Right lobe of liver (tissue), 4 donors: ENCODE results near the gene LYPD6.

Source experiments
- POLR2A ChIP-seq: fragments of 450-650 bp; IDR thresholded peaks from one replicate; pipeline ENCODE4 v1.6.1; 2017; ENCODE audit warnings: antibody characterized with exemption, mild to moderate bottlenecking
- TF ChIP-seq, protein P1 (sequence below), 4 donors: fragments of 200-600 bp in 3 of 4; fragments of 450-650 bp in 1 of 4; IDR thresholded peaks; one replicate each; pipeline versions ENCODE4 v1.5.1 to v1.8.0; 2016 to 2022; ENCODE audit warnings: antibody characterized with exemption in 4 of 4, mild to moderate bottlenecking in 2 of 4
- donor health status: DM: no; HTN: no; CAD: no.
- donor health status: DM: no; HTN: no; CAD: no.
- donor health status: DM: no; HTN: yes; CAD: no.

DNA sequence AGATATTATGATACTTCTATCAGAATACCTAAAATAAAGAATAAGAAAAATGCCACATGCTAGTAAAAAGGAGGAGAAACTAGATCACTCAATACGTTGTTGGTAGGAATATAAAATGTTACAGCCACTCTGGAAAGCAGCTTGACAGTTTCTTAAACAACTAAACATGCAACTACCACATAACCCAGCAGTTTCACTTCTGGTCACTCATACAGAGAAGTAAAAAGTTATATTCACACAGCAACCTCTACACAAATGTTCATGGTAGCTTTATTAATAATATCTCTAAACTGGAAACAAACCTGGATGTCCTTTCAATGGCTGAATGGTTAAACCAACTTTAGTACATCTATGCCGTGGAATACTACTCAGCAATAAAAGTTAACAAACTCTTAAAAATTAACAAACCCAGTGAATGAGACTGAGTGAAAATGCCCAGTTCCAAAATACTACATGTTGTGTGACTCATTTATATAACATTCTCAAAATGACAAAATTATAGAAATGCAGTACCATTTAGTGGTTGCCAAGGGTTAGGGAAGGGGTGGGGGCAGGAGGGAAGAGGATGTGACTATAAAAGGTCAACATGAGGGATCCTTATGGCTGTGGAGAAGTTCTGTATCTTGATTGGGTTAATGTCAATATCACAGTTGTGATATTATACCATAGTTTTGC, 133.1 kb downstream of the LYPD6 start:
- TF ChIP-seq, protein P1, sequence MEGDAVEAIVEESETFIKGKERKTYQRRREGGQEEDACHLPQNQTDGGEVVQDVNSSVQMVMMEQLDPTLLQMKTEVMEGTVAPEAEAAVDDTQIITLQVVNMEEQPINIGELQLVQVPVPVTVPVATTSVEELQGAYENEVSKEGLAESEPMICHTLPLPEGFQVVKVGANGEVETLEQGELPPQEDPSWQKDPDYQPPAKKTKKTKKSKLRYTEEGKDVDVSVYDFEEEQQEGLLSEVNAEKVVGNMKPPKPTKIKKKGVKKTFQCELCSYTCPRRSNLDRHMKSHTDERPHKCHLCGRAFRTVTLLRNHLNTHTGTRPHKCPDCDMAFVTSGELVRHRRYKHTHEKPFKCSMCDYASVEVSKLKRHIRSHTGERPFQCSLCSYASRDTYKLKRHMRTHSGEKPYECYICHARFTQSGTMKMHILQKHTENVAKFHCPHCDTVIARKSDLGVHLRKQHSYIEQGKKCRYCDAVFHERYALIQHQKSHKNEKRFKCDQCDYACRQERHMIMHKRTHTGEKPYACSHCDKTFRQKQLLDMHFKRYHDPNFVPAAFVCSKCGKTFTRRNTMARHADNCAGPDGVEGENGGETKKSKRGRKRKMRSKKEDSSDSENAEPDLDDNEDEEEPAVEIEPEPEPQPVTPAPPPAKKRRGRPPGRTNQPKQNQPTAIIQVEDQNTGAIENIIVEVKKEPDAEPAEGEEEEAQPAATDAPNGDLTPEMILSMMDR (IDR thresholded peaks at IDR 0.05): no peak
- TF ChIP-seq POLR2A: no peak
